GM19397 (cell line): ENCODE measurements around the gene CLEC4G.

Experiments
- ATAC-seq: cut with Tn5 transposase; IDR thresholded peaks from one replicate; pipeline ENCODE4 v1.9.1; 2021; ENCODE audit warnings: mild to moderate bottlenecking, moderate library complexity; ENCODE audit not compliant: unreplicated experiment

The CLEC4G gene

DNA sequence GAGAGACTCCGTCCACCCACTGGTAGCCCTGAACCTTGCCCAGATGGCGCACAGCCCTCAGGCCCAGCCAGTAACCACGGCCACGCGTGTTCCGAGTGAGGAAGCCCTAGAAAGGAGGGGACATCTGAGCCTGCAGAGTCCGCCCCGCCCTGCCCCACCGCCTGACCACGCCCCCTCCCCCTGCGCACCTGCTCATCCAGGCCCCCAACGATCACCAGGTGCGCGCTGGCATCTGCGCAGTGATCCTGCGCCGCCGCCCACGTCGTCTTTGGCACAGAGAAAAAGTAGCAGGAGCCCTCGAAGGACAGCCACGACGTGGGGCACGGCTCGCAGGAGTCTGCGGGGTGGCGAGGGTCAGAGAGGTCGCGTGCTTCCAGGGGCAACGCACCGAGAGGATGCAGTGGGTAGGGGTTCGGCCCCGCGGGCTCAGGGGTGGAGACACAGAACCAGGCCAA is 2.1 kb downstream of the CLEC4G start:
- ATAC-seq = no peak

- ATAC-seq = no peak
These were observed 2.7 kb downstream of the CLEC4G start for GRCh38 chr19:7729211-7729610.

DNA sequence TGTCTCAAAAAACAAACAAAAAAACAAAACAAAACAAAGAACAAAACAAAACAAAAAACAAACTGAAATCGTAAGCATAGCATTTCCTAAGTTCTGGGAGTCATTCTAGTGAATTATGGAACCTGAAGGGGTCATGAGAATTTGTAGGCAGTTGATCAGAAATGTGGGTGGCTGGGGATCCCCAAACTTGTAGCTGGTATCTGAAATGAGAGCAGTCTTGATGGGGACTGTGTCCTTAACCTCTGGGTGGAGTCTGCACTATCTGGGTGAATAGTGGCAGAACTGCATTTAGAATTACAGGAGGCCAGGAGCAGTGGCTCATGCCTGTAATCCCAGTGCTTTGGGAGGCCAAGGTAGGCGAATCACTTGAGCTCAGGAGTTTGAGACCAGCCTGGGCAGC is 6.1 kb downstream of the CLEC4G start:
- ATAC-seq = no peak

DNA sequence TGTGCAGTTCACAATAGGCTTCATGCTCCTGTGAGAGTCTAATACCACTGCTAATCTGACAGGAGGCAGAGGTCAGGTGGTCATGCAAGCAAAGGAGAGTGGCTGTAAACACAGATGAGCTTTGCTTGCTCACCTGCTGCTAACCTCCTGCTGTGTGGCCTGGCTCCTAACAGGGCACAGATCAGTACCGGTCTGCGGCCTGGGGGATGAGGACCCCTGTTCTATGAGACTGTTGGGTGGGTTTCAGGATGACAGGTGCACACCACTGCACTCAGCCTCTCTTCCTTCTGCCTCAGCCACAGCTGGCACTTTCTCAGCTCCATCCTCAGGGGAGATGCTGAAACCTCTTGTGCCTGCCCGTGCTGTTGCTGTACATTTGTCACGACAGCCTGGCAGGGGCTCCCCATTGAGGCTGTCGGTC is 9.7 kb downstream of the CLEC4G start:
- no peak for ATAC-seq

DNA sequence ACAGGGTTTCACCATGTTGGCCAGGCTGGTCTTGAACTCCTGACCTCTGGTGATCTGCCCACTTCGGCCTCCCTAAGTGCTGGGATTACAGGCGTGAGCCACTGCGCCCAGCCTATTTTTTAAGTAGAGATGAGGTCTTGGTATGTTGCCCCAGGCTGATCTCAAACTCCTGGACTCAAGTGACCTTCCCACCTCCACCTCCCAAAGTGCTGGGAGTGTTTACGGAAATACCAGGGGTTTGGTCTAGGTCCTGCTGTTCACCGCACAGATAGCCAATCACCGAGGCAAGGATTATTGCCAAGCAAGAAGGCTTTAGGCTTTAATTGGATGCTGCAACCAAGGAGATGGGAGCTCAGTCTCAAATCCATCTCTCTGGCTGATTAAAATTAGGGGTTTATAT is 11.6 kb downstream of the CLEC4G start:
- no peak for ATAC-seq

DNA sequence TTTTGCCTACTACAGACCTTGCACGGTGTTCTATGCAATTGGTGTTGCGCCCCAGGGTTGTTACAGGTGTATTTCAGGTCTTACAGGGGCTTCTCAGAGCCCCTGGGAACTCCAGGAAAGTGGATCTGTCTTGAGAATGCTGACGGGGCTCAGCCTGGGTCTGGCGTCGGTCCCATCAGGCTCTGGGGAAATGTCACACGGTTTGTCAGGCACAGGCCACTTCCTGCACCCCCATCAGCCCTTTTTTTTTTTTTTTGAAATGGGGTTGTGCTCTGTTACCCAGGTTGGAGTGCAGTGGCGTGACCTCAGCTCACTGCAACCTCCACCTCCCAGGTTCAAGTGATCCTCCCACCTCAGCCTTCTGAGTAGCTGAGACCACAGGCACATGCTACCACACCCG is 13.2 kb downstream of the CLEC4G start:
- no peak for ATAC-seq

DNA sequence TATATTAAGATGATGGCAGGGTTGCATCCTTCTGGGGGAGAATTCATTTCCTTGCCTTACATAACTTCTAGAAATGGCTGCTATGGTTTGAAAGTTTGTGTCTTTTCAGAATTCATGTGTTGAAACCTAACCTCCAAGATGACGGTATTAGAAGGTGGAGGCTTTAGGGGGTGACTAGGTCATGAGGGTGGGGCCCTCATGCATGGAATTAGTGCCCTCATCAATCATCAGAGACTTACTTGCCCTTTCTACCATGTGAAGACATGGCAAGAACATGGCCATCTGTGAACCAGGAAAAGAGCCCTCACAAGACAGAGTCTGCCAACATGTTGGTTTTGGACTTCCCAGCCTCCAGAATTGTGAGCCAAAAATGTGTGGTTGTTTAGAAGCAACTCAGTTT is 15.1 kb downstream of the CLEC4G start:
- ATAC-seq = no peak

- ATAC-seq = no peak
These were observed 16.2 kb downstream of the CLEC4G start for GRCh38 chr19:7715671-7716070.

GRCh38 chr19:7710616-7711015 is 21.3 kb downstream of the CLEC4G start:
- no peak for ATAC-seq

- no peak for ATAC-seq
These were observed 21.9 kb downstream of the CLEC4G start for GRCh38 chr19:7709932-7710460.

DNA sequence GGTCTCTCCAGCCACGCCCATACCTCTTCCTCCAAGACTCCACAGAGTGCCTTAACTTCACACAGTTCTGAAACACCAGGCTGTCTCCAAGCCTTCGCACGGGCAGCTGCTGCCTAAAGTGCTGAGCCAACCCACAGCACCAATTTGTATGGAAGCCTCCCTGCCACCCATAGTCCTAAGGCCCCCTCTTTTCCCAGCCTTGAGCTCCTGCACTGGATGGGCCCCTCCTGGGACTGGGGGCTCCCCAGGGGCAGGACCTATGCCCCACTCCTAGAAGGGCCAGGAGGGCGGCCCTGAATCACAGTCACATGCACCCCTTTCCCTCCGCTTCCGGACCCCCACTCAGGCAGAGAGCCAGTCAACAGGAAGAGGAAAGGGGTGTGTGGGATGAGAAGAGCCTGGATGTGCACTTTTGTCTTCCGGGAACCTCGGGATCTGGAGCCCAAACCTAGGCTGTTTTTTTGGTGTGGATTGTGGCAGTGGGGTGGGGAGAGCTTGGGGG is 24.9 kb downstream of the CLEC4G start:
- no peak for ATAC-seq

- no peak for ATAC-seq
These were observed 25.5 kb downstream of the CLEC4G start for GRCh38 chr19:7706188-7706954.

- ATAC-seq = peak; percentile 52
These were observed 26.3 kb downstream of the CLEC4G start for GRCh38 chr19:7705387-7706187.

DNA sequence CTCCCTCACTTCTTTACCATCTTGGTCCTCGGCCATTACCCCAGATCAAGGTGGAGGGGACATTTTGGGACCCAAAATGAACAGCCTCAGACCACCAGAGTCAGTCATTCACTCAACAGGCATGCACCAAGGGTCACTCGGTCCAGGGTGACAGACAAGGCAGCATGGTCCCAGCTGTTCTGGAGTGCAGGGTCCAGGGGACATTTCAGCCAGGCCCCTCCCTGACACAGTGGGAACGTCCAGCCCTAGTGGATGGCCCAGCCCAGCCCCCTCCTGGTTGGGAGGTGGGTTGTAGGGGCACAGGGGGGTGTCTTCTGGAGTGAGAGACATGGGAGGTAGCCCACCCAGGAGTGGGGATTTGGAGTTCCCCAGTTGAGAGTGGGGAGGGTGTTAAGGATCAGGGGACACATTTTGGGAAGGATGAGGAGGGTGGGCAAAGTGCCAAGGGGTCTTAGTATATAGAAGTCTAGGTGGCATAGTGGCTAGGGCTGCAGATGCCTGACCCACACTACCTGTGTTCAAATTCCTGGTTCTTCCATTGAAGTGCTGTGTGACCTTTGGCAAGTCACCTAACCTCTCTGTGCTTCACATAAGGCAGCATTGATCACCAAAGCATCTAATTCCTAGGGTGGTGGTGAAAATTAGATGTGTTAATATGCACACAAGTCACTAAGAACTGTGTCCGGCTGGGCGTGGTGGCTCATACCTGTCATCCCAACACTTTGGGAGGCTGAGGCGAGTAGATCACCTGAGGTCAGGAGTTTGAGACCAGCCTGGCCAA is 27.4 kb downstream of the CLEC4G start:
- no peak for ATAC-seq

- no peak for ATAC-seq
These were observed 28.6 kb downstream of the CLEC4G start for GRCh38 chr19:7703332-7703731.

GRCh38 chr19:7701654-7702457 is 30.1 kb downstream of the CLEC4G start, which contains the start of gene FCER2:
TSS of gene FCER2 (minus strand) at chr19:7702131. CDS start at chr19:7699760, 2,371 bp downstream.
- ATAC-seq = peak; percentile 47

DNA sequence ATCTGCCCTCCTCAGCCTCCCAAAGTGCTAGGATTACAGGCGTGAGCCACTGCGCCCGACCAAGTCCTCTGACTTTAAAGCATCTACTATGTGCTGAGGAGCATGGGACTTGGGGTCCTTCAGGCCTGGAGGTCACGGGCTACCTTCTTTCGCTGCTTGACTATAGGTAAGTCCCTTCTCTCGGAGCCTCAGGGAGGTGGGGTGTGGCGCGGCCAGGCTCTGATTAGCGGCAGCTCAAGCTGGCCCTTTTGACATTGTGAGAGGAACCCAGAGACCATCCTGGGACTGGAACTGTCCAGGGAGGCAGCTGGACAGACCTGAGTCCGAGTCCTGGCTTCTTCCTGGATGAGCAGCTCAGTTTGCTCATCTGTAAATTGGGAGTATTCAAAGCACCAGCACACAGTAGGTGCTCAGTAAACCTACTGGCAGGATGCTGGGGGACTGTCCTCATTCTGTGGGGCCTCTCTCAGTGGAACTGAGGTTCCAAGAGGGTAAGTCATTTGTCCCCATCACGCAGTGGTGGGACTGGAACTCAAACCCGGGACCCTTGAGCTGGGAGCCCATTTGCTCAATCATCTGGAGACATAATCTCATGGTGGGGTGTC is 30.8 kb downstream of the CLEC4G start:
- no peak for ATAC-seq

- ATAC-seq = no peak
These were observed 32.2 kb downstream of the CLEC4G start for GRCh38 chr19:7699417-7700401.
